HG03108 (cell line): Measurements from ENCODE around the gene CSNK1D.
A peak's percentile ranks its signal among the peaks of the same experiment; 100 is the strongest.
"Not testable (repeated sequence)": the region's sequence is repeated elsewhere in the genome, so short reads cannot be mapped to it uniquely, and the experiment has no call there.

Experiments
- ATAC-seq: cut with Tn5 transposase; IDR thresholded peaks from one replicate; pipeline ENCODE4 v1.9.1; 2021; ENCODE audit warnings: moderate library complexity; ENCODE audit not compliant: unreplicated experiment

The CSNK1D gene

DNA sequence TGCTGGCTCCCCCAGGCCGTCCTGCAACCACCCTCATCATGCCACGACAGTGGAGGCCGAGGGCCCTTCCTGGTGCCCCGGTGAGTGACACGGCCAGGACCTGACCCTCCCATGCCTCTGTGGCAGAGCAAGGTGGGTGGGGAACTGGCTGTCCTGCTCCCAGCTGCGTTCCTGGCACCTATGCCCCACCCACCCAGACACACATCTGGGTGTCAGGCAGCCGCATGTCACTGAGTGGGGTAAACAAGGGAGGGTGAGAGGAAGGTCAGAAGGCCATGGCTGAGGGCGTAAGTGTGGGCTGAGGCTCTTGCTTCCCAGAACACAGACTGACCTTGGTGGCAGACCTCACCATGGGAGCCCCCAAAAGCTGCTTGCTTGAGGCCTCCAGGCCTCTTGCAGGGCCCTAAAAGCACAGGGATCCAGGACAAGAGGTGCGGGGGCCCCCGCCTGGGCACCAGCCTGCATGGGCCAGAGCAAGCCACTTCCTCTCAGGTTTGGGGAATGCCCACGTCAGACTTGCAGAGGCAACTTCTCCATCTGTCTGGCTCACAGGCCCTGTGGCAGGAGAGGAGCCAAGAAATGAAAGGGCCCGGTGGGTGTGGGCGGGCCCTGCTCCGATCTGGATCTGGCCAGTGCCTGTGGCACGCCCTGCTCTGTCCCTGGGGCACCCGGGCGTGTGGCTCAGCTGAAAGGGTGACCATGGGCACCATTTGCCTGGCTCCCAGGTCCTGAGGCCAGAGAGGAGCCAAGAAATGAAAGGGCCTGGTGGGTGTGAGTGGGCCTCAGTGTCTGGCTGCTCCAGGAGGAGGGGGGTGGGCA, 57.0 kb downstream of the CSNK1D start:
- ATAC-seq: peak; percentile 47

GRCh38 chr17:82215972-82216300, 57.6 kb downstream of the CSNK1D start:
- ATAC-seq: no peak

GRCh38 chr17:82215095-82215971, 58.2 kb downstream of the CSNK1D start:
- ATAC-seq: no peak

DNA sequence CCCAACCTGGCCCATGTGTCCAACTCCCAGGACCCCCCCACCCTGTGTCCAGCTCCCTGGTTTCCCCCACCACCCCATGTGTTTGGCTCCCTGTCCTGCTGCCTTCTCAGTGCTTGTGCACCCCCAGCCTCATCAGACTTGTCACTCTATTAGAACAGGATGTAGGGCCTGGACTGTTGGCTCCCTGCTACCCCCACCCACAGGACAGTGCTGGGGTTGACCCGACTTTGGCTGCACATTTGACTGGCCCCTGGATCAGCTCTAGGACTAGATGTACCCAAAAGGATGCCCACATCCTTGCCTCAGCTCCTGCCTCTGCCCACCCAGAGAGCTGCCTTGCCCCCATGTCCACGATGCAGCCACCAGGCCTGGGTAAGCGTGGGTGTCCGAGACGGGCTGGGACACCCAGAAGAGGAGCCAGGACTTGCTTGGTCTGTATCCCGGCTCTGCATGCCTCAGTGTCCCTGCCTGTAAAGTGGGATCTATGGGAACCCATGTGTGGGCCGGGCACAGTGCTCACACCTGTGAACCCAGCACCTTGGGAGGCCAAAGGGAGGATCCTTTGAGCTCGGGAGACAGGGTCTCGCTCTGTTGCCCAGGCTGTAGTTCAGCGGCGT, 59.4 kb downstream of the CSNK1D start:
- ATAC-seq: no peak

DNA sequence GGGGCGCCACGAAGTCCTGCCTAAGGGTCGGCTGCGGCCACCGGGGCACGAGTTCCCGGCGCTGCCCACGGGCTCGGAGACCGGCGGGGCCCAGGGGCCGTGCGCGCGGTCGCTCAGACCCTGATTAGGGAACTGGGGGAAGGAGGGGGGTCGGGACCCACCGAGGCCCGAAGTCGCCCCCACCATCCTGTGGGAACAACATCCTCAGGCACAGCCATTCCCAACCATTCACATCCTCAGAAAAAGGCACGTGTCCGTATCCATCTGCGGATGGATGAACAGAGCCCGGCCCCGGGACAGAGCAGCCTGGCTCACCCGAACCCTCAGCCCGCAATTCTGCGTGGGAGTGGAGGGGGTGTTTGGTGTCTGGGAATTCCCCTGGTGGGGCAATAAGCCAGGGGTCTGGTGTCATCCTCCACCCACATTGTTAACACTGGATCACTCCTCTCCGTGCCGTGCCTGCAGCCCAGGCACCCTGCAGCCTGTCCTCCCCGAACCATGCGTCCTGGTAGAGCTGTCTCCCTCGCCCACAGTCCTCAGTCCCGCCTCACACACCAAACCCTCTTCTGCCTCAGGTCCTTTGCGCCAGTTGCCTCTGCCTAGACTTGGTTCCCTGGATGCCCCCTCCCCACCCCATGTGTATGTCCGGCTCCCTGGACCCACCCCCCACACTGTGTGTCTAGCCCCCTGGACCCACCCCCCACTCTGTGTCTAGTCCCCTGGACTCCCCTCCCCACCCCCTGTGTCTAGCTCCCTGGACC, 60.1 kb downstream of the CSNK1D start:
- ATAC-seq: no peak

- peak; percentile 49 for ATAC-seq
Measured at GRCh38 chr17:82212331-82213250, 60.9 kb downstream of the CSNK1D start, which contains the start of gene CCDC57. Gene CCDC57 (minus strand): TSS chr17:82212842. CDS start chr17:82201944, 10,898 bp downstream.

DNA sequence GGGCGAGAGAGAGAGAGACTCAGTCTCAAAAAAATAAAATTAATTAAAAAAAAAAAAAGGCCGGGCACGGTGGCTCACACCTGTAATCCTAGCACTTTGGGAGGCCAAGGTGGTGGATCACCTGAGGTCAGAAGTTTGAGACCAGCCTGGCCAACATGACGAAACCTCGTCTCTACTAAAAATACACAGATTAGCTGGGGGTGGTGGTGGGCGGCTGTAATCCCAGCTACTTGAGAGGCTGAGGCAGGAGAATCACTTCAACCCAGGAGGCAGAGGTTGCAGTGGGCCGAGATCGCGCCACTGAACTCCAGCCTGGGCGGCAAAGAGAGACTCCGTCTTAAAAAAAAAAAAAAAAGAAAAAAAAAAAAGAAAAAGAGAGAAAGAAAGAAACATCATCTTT, 62.8 kb downstream of the CSNK1D start:
- ATAC-seq: not testable (repeated sequence)

DNA sequence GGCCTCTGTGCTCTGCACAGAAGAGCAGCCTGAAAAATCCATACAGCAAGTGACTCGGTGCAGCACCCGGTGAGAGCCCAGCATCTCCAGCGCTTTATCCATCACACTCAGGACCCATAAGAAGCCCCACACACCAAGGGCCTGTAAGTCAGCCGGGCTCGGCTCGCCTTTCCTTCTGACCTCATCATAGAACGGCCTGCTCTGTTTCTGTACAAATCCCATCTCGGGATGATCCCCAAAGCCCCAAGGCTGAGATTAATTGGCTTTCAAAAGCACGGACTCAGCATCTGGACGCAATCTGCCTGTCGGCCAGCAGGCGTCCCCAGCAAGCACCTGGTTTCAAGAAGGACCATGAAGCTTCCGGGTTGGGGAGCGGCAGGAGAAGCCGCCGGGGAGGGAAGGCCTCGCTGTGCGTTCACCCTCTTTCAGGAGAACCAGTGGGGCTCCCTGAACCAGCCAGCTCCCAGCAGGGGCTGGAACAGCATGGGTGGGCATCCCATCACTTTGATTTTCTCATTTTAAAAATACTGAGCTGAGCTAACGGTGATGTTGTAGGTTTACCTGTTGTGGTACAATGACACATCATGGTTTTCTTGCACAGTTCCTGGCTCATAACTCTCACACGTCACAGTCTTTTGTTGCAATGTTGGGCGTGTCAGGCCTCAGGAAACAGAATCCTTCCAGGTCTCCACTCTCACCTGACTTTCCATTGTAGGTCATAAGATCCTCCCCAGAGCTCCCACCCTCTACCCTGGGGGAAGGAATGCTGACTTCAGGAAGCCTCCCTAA, 67.6 kb downstream of the CSNK1D start:
- no peak for ATAC-seq

DNA sequence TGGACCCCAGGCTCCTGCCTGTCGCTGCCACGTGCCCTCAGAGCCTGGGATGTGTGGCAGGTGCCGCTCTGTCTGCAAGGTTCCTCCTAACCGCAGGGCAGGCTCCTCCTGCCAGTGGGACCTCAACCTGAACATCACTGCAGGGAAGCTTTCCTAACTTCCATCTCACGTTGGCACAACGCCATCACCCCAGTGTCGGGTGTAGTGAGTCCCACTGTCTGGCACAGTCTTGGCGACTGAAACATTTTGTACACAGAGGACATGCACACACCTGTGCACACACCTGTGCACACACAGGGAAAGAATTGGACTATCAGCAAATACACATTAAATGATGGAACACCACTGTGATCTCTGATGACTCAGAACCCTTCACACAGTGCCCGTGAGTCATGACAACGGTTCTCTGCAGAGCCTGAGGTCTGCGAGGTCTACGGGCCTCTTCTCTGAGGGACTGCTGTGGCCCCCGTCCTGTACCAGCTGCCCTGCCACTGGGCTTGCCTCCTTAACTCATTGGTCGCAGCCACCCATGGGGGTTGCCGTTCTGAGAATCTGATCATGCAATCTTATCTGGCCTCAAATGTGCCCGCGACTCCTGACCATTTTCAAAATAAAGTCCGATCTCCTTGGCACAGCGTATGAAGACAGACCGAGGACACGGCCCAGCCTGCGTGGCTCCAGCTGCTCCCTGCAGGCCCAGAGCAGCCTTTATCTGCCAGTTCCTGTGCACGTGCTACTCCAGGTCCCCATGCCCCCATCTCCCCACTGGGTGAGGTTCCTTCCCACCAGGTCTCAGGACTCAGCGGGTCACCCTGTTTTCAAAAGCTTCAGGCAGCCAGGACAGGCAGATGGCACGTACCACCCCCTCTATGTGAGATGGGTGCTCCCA, 68.4 kb downstream of the CSNK1D start:
- ATAC-seq: no peak

- ATAC-seq: no peak
Measured at GRCh38 chr17:82203920-82204319, 69.6 kb downstream of the CSNK1D start.

DNA sequence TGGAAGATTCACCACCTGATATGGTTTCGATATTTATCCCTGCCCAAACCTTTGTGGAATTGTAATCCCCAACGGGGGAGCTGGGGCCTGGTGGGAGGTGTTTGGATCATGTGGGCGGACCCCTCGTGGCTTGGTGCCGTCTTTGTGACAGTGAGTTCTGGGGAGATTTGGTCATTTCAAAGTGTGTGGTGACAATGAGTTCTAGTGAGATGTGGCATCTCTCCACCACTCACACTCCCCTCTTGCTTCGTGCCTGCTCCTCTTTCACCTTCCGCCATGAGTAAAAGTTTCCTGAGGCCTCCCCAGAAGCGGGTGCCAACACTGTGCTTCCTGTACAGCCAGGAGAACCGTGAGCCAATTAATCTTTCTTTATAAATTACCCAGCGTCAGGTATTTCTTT, 70.5 kb downstream of the CSNK1D start:
- ATAC-seq: no peak

DNA sequence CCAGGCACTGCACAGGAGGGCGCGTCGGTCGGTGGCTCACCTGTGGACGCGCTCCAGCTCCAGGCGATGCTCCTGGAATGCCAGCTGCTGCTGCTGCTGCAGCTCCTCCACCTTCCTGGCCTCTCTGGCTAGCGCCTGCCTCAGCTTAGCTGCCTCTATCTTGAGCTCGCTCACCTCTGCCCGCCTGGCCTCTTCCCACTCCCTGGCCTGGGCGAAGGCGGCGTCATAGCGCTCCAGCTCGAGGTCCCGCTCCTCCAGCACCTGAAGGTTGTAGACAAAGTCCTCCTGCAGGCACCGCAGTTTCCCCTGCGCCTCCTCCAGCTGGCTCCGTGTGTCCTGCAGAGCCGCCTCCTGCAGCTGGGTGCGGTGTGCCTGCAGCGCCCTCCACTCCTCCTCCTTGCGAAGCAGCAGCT, 72.0 kb downstream of the CSNK1D start:
- ATAC-seq: no peak

GRCh38 chr17:82200743-82201497, 72.6 kb downstream of the CSNK1D start:
- ATAC-seq: no peak

DNA sequence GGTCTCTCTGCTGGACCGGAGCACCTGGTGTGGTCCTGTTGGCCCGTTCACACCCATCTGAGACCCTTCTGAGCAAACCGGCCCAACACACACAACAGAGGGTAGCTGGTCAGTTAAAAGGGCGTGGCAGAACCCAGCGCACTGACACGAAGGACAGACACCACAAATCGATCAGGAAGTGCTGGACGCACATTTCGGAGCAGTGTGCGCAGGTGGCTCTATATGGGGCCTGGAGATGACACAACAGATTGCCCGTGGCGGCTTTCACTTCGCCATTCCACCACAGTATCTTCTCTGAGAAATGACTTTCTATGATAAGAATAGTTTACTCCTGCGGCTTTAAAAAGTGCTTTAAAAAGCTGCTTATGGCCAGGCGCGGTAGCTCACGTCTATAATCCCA, 73.4 kb downstream of the CSNK1D start:
- ATAC-seq: no peak

DNA sequence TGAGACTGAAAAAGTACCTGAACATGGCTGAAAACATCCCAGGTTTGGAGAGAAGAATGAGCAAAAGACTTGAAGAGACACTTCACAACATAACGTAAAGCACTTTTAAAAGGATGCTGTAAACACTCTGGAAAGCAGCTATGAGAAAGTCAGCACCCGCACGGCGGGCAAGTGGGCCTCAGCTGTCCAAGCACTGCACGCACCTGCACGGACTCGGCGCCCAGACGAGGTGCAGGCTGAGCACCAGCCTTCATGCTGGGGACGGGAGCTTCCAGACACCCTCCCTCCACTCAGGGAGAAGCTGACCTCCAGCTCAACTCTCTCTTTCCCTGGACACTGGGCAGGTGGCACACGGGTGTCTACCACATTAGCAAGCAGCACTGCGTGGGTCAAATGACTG, 74.0 kb downstream of the CSNK1D start:
- no peak for ATAC-seq

DNA sequence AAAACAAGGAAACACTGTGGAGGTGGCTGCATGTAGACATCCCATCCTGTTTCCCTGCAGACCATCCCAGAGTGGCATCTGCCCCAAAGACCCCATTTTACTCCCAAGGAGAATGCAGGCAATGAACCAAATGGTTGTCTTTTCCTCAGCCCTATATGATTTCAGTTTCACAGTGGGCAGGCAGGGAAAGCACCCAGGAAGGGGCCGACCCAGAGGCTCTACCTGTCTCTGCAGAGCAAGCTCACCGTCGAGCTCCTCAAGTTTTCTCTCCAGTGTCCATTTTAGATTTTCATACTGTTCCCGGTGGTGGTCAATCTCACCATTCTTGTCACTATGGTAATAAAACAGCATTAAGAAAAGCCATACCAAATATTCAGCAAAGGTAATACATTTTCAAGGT, 75.4 kb downstream of the CSNK1D start:
- no peak for ATAC-seq
